PC-9 (cell line): Measurements from ENCODE around the gene COPZ1.

Experiments used
- CTCF ChIP-seq: fragments of 200-600 bp; sonication (generic); conservative IDR thresholded peaks from 2 replicates; pipeline ENCODE4 v1.6.1; 2017; ENCODE audit warnings: mixed run types, antibody characterized with exemption, mild to moderate bottlenecking, moderate library complexity
- EZH2 ChIP-seq: fragments of 200-600 bp; sonication (generic); IDR thresholded peaks from 2 replicates; pipeline ENCODE4 v1.8.0; 2017; ENCODE audit warnings: antibody characterized with exemption, low read depth

- TF ChIP-seq EZH2 (no peak), CTCF (no peak)
Measured at GRCh38 chr12:54389134-54389508, 64.2 kb downstream of the COPZ1 start.
